Hepatocyte (in vitro differentiated cells): ENCODE measurements around the gene CKB.

ENCODE experiments used
- CTCF ChIP-seq: fragments of 200-600 bp; sonication (generic); IDR thresholded peaks from 2 replicates; pipeline ENCODE4 v1.5.1; 2016; ENCODE audit warnings: antibody characterized with exemption, mild to moderate bottlenecking; ENCODE audit not compliant: poor library complexity
- EZH2 ChIP-seq: fragments of 200-600 bp; sonication (generic); IDR thresholded peaks from 2 replicates; pipeline ENCODE4 v1.6.1; 2016; ENCODE audit warnings: antibody characterized with exemption, mild to moderate bottlenecking, borderline replicate concordance
- EZH2phosphoT487 ChIP-seq: fragments of 200-600 bp; sonication (generic); IDR thresholded peaks from one replicate; pipeline ENCODE4 v1.6.1; 2018; ENCODE audit warnings: antibody characterized with exemption, mild to moderate bottlenecking, low read depth, moderate library complexity; ENCODE audit not compliant: unreplicated experiment, severe bottlenecking

GRCh38 chr14:103526247-103526913 lies 3.8 kb upstream of the CKB start:
- TF ChIP-seq EZH2phosphoT487, result no peak
- no peak for TF ChIP-seq CTCF
- TF ChIP-seq EZH2, result no peak
